Epithelial cell of esophagus (primary cell): Measurements from ENCODE around the gene FAT2.

Experiments used
- DNase-seq: peaks from one replicate; pipeline ENCODE4 v3.0.0; 2010; ENCODE audit warnings: low read depth
- H3K4me3 ChIP-seq: 2 replicates; pipeline ENCODE4 v1.5.1; 2011; ENCODE audit warnings: mild to moderate bottlenecking, low read length, control low read depth
- CTCF ChIP-seq: IDR thresholded peaks from 2 replicates; pipeline ENCODE4 v1.5.1; 2011; ENCODE audit warnings: low read depth, mild to moderate bottlenecking, low read length, control low read depth, inconsistent platforms; ENCODE audit not compliant: insufficient read depth; ENCODE audit errors: missing control alignments

The FAT2 gene

GRCh38 chr5:151556806-151557205 is 34.3 kb downstream of the FAT2 start:
- no peak overlapping the region for H3K4me3 ChIP-seq
- TF ChIP-seq CTCF, result no peak
- DNase-seq, result no peak

GRCh38 chr5:151555760-151556576 is 35.2 kb downstream of the FAT2 start:
- H3K4me3 ChIP-seq, result no peak overlapping the region
- no peak for DNase-seq
- no peak for TF ChIP-seq CTCF

GRCh38 chr5:151553695-151554094 is 37.4 kb downstream of the FAT2 start:
- TF ChIP-seq CTCF, result no peak
- no peak overlapping the region for H3K4me3 ChIP-seq
- DNase-seq, result no peak

- no peak overlapping the region for H3K4me3 ChIP-seq
- peak; percentile 24 for DNase-seq
- TF ChIP-seq CTCF, result no peak
Observed at GRCh38 chr5:151553130-151553670, 37.9 kb downstream of the FAT2 start.

- DNase-seq, result no peak
- H3K4me3 ChIP-seq, result no peak overlapping the region
- TF ChIP-seq CTCF, result no peak
Observed at GRCh38 chr5:151551985-151552384, 39.1 kb downstream of the FAT2 start.

- peak; percentile 49 for DNase-seq
- TF ChIP-seq CTCF, result no peak
- no peak overlapping the region for H3K4me3 ChIP-seq
Observed at GRCh38 chr5:151550146-151550545, 41.0 kb downstream of the FAT2 start.

GRCh38 chr5:151549713-151550112 is 41.4 kb downstream of the FAT2 start:
- no peak overlapping the region for H3K4me3 ChIP-seq
- DNase-seq, result no peak
- TF ChIP-seq CTCF, result no peak
